ENCODE measurements around the gene ARHGAP15. TPM values are rescaled to one million over a fixed set of nuclear protein-coding genes. Genes with fewer than 3 reads are reported as not detected.

The ARHGAP15 gene
- total RNA-seq, 1 experiment from 2014 or later = 0.42 TPM

DNA sequence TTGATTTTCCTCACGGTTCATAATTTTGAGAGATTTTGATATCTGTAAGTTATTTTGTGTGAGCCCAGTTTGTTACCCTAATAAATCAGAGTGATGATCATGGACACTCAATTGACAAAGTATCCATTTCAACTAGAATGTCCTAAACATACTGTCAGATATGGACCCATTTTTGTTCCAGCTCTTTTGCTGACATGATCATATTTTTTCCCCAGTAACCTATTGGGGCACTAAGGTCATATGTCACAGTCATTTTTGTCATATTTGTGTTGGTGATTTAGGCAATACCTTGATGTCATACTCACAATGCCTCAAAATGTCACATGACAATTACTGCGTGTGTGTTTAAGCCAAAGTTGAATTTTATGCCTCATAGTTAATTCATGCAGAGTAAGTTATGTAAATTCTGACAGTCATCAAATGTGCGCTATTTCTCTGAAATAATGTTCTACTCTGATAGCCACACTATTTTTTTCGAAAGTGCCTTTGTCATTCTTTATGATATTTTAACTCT, 218.7 kb downstream of the ARHGAP15 start:
- DNase-seq (ENCODE audit: low read depth, low spot score) (no peak), ATAC-seq (no peak)
- RAD21 ChIA-PET (ENCODE audit: low non-redundant PET in 1 of 2, low total read pairs in 2 of 2, uncharacterized antibody in 2 of 2, unreplicated experiment in 2 of 2) = no interaction called here
- H4K20me1 ChIP-seq (ENCODE audit: insufficient read depth) = no peaks in the 10 kb centered on the region
- H3K79me2 ChIP-seq (ENCODE audit: insufficient read depth, low read length) = no peaks in the 10 kb centered on the region
- H3K4me3 ChIP-seq (replicated peaks in 1 of 2; ENCODE audit: low read depth in 1 of 2, low read length in 2 of 2) = no peak overlapping the region
- H3K27me3 ChIP-seq (ENCODE audit: insufficient read depth, low read length) = peaks cover 11% of the 10 kb centered on the region; the same call in 1 of the 2 replicates
- CTCF ChIA-PET = no interaction called here
- TF ChIP-seq CBX3 (IDR thresholded peaks at IDR 0.05; ENCODE audit: low read depth) (no peak), EZH2 (IDR thresholded peaks at IDR 0.05) (no peak), TCF7L2 (IDR thresholded peaks at IDR 0.05; ENCODE audit: borderline replicate concordance, extremely low read depth, insufficient read depth, insufficient read length) (no peak), EZH2phosphoT487 (IDR thresholded peaks at IDR 0.05; ENCODE audit: borderline replicate concordance) (no peak), ZFX (IDR thresholded peaks at IDR 0.05) (no peak)
- TF ChIP-seq, protein P1, sequence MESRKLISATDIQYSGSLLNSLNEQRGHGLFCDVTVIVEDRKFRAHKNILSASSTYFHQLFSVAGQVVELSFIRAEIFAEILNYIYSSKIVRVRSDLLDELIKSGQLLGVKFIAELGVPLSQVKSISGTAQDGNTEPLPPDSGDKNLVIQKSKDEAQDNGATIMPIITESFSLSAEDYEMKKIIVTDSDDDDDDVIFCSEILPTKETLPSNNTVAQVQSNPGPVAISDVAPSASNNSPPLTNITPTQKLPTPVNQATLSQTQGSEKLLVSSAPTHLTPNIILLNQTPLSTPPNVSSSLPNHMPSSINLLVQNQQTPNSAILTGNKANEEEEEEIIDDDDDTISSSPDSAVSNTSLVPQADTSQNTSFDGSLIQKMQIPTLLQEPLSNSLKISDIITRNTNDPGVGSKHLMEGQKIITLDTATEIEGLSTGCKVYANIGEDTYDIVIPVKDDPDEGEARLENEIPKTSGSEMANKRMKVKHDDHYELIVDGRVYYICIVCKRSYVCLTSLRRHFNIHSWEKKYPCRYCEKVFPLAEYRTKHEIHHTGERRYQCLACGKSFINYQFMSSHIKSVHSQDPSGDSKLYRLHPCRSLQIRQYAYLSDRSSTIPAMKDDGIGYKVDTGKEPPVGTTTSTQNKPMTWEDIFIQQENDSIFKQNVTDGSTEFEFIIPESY (IDR thresholded peaks at IDR 0.05; ENCODE audit: extremely low read depth, insufficient replicate concordance, low read length) = no peak
- TF ChIP-seq, protein P2, sequence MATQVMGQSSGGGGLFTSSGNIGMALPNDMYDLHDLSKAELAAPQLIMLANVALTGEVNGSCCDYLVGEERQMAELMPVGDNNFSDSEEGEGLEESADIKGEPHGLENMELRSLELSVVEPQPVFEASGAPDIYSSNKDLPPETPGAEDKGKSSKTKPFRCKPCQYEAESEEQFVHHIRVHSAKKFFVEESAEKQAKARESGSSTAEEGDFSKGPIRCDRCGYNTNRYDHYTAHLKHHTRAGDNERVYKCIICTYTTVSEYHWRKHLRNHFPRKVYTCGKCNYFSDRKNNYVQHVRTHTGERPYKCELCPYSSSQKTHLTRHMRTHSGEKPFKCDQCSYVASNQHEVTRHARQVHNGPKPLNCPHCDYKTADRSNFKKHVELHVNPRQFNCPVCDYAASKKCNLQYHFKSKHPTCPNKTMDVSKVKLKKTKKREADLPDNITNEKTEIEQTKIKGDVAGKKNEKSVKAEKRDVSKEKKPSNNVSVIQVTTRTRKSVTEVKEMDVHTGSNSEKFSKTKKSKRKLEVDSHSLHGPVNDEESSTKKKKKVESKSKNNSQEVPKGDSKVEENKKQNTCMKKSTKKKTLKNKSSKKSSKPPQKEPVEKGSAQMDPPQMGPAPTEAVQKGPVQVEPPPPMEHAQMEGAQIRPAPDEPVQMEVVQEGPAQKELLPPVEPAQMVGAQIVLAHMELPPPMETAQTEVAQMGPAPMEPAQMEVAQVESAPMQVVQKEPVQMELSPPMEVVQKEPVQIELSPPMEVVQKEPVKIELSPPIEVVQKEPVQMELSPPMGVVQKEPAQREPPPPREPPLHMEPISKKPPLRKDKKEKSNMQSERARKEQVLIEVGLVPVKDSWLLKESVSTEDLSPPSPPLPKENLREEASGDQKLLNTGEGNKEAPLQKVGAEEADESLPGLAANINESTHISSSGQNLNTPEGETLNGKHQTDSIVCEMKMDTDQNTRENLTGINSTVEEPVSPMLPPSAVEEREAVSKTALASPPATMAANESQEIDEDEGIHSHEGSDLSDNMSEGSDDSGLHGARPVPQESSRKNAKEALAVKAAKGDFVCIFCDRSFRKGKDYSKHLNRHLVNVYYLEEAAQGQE (IDR thresholded peaks at IDR 0.05; ENCODE audit: low read depth) = no peak
- TF ChIP-seq, protein P3, sequence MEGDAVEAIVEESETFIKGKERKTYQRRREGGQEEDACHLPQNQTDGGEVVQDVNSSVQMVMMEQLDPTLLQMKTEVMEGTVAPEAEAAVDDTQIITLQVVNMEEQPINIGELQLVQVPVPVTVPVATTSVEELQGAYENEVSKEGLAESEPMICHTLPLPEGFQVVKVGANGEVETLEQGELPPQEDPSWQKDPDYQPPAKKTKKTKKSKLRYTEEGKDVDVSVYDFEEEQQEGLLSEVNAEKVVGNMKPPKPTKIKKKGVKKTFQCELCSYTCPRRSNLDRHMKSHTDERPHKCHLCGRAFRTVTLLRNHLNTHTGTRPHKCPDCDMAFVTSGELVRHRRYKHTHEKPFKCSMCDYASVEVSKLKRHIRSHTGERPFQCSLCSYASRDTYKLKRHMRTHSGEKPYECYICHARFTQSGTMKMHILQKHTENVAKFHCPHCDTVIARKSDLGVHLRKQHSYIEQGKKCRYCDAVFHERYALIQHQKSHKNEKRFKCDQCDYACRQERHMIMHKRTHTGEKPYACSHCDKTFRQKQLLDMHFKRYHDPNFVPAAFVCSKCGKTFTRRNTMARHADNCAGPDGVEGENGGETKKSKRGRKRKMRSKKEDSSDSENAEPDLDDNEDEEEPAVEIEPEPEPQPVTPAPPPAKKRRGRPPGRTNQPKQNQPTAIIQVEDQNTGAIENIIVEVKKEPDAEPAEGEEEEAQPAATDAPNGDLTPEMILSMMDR (IDR thresholded peaks at IDR 0.05 in 2 of 3, conservative IDR thresholded peaks at IDR 0.05 in 1 of 3; ENCODE audit: borderline replicate concordance in 1 of 3, insufficient read depth in 1 of 3, low read depth in 2 of 3, low read length in 2 of 3) = no peak
- no peaks in the 10 kb centered on the region for H3K36me3 ChIP-seq (ENCODE audit: control insufficient read depth in 1 of 2, insufficient read depth in 2 of 2, low read length in 2 of 2)
- no peaks in the 10 kb centered on the region for H3K4me1 ChIP-seq (ENCODE audit: control insufficient read depth in 1 of 2, insufficient read depth in 2 of 2, low read length in 2 of 2)
- H2AFZ ChIP-seq (ENCODE audit: low read depth, low read length, poor library complexity, severe bottlenecking) = no peak overlapping the region
- no TSS peak for BruUV-seq (replicated peaks)
- intact Hi-C loops (cut with micrococcal nuclease) = no loop called here
- H3K9me2 ChIP-seq (ENCODE audit: insufficient read depth) = no peaks in the 10 kb centered on the region
- no peaks in the 10 kb centered on the region for H3K9me3 ChIP-seq (ENCODE audit: control insufficient read depth in 1 of 2, insufficient read depth in 1 of 2, low read depth in 1 of 2, low read length in 2 of 2)
- no peak overlapping the region for H3K4me2 ChIP-seq (ENCODE audit: low read length)
- H3K27ac ChIP-seq (ENCODE audit: low read depth, low read length) = no peak overlapping the region
- no peak overlapping the region for H3K9ac ChIP-seq (ENCODE audit: low read length)
- POLR2A ChIA-PET = no interaction called here
